HCEC 1CT (cell line): Measurements from ENCODE around the gene WDR20.
"Not testable (repeated sequence)": the region's sequence is repeated elsewhere in the genome, so short reads cannot be mapped to it uniquely, and the experiment has no call there.

ENCODE experiments used
- DNase-seq: peaks from one replicate; pipeline ENCODE4 v3.0.0-alpha.2; 2017

The WDR20 gene

GRCh38 chr14:102172021-102172272 lies 32.2 kb downstream of the WDR20 start:
- DNase-seq = not testable (repeated sequence)

GRCh38 chr14:102172721-102173120 lies 33.0 kb downstream of the WDR20 start:
- DNase-seq = not testable (repeated sequence)

GRCh38 chr14:102177161-102177560 lies 37.5 kb downstream of the WDR20 start:
- DNase-seq = no peak

GRCh38 chr14:102178806-102179205 lies 39.1 kb downstream of the WDR20 start:
- DNase-seq = no peak

GRCh38 chr14:102180248-102180998 lies 40.7 kb downstream of the WDR20 start:
- DNase-seq = no peak

- DNase-seq = no peak
These were observed 41.5 kb downstream of the WDR20 start for GRCh38 chr14:102181187-102181586.

GRCh38 chr14:102182190-102182589 lies 42.5 kb downstream of the WDR20 start:
- peak; percentile 84 for DNase-seq

GRCh38 chr14:102182936-102183619 lies 43.4 kb downstream of the WDR20 start:
- DNase-seq = peak; percentile 69

- DNase-seq = no peak
These were observed 44.2 kb downstream of the WDR20 start for GRCh38 chr14:102183886-102184285.

- DNase-seq = no peak
These were observed 44.8 kb downstream of the WDR20 start for GRCh38 chr14:102184316-102185035.

- DNase-seq = no peak
These were observed 45.7 kb downstream of the WDR20 start for GRCh38 chr14:102185360-102185759.

- peak; percentile 85 for DNase-seq
These were observed 47.3 kb downstream of the WDR20 start for GRCh38 chr14:102187044-102187443.

- DNase-seq = no peak
These were observed 47.9 kb downstream of the WDR20 start for GRCh38 chr14:102187568-102188001.

GRCh38 chr14:102188187-102188586 lies 48.5 kb downstream of the WDR20 start:
- no peak for DNase-seq

- DNase-seq = no peak
These were observed 50.2 kb downstream of the WDR20 start for GRCh38 chr14:102189874-102190273.

- DNase-seq = no peak
These were observed 53.3 kb downstream of the WDR20 start for GRCh38 chr14:102192840-102193502.

- no peak for DNase-seq
These were observed 55.2 kb downstream of the WDR20 start for GRCh38 chr14:102194856-102195255.

- no peak for DNase-seq
These were observed 55.7 kb downstream of the WDR20 start for GRCh38 chr14:102195446-102195845.

GRCh38 chr14:102196039-102196901 lies 56.6 kb downstream of the WDR20 start:
- DNase-seq = no peak

GRCh38 chr14:102196902-102197230 lies 57.2 kb downstream of the WDR20 start:
- no peak for DNase-seq

GRCh38 chr14:102197317-102197853 lies 57.7 kb downstream of the WDR20 start:
- DNase-seq = no peak

- no peak for DNase-seq
These were observed 61.1 kb downstream of the WDR20 start for GRCh38 chr14:102200690-102201352.
